Cardiac fibroblast (primary cell): ENCODE results near the gene PRPSAP2.
A peak's percentile ranks its signal among the peaks of the same experiment; 100 is the strongest.
"Not testable (repeated sequence)": the region's sequence is repeated elsewhere in the genome, so short reads cannot be mapped to it uniquely, and the experiment has no call there.

ENCODE experiments used
- DNase-seq, 2 donors: peaks; one replicate each; pipeline versions ENCODE4 v3.0.0 to v3.0.0-alpha.2; 2010; ENCODE audit warnings: low read depth in 2 of 2
- H3K4me3 ChIP-seq, 2 donors: replicated peaks in 1 of 2; 1 replicate in 1 of 2; 2 replicates in 1 of 2; pipeline ENCODE4 v1.5.1; 2011; ENCODE audit warnings: low read depth in 2 of 2, low read length in 2 of 2, mild to moderate bottlenecking in 2 of 2, moderate library complexity in 1 of 2
- TF ChIP-seq, protein P1 (sequence below): IDR thresholded peaks from one replicate; pipeline ENCODE4 v1.5.1; 2011; ENCODE audit warnings: low read depth, mild to moderate bottlenecking, low read length, inconsistent platforms

PRPSAP2 gene

GRCh38 chr17:18857864-18858566, at the start of gene PRPSAP2:
Gene PRPSAP2 (plus strand): TSS chr17:18858131. CDS start chr17:18865834, 7,703 bp downstream.
- peak; percentile 93 to 96 for DNase-seq
- TF ChIP-seq, protein P1, sequence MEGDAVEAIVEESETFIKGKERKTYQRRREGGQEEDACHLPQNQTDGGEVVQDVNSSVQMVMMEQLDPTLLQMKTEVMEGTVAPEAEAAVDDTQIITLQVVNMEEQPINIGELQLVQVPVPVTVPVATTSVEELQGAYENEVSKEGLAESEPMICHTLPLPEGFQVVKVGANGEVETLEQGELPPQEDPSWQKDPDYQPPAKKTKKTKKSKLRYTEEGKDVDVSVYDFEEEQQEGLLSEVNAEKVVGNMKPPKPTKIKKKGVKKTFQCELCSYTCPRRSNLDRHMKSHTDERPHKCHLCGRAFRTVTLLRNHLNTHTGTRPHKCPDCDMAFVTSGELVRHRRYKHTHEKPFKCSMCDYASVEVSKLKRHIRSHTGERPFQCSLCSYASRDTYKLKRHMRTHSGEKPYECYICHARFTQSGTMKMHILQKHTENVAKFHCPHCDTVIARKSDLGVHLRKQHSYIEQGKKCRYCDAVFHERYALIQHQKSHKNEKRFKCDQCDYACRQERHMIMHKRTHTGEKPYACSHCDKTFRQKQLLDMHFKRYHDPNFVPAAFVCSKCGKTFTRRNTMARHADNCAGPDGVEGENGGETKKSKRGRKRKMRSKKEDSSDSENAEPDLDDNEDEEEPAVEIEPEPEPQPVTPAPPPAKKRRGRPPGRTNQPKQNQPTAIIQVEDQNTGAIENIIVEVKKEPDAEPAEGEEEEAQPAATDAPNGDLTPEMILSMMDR = no peak
- peak within 1 kb of the TSS; percentile 67 to 77 for H3K4me3 ChIP-seq

GRCh38 chr17:18815924-18816323, 42.0 kb upstream of the PRPSAP2 start:
- not testable (repeated sequence) for DNase-seq, H3K4me3 ChIP-seq

DNA sequence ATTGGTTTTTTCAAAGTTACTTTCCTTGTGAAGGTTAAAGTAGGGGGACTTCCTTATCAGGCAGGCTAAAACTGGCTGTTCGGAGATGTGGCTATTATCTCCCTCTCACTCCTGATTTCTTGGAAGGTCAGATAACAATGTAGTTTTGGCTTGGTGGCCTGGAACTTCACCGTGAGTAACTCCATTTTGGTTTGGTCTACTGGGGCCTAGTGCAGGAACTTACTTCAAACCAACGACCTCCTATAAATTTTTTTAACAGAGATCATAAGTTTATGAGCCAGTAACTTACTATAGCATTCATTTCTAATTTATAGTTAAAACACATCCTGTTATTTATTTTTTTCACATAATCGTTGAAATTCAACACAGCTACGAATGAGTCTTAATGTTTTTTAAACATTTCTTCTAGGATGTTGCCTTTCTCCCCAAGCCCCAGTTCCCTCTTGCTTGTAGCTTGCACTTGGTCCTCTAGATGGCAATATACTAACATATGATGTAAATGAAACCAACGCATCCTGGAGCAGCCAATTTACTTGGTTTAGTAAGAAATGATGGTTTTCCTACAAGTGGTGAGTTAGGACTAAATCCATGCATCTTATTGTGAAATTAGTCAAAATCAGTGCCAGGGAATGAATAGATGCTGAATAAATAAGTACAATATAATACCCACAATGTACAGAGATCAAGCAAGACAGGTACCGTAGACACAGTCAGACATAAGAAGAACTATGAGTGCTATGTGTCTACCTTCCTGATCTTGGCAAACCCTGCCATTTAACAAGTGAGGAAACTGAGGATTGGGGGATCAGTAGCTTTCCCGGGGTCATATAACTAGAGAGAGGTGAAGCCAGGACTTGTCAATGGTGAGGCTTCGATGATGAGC, 41.2 kb upstream of the PRPSAP2 start:
- peak; percentile 85 to 89 for DNase-seq
- H3K4me3 ChIP-seq = not testable (repeated sequence)
- TF ChIP-seq, protein P1 = peak; percentile 49

DNA sequence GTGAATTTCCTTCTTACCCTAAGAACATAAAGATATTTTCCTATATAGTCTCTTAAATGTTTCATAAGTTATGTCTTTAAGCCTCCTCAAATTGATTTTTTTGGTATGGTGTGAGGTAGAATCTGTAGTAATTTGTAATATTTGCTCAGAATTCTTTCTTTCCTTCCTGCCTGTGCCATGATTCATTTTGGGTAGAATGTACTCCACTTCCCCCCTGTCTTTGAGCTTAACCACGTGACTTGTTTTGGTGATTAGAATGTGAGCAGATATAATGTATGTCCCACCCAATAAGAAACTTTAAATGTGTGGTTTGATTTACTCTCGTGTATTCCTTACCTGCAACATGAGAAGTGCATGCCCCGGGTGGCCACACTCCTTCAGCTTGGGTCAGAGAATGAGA, 36.5 kb upstream of the PRPSAP2 start:
- peak in 1 of 2 donors; percentile 22 for DNase-seq
- H3K4me3 ChIP-seq = not testable (repeated sequence)

- not testable (repeated sequence) for DNase-seq, H3K4me3 ChIP-seq
Measured at GRCh38 chr17:18827613-18828012, 30.3 kb upstream of the PRPSAP2 start.

DNA sequence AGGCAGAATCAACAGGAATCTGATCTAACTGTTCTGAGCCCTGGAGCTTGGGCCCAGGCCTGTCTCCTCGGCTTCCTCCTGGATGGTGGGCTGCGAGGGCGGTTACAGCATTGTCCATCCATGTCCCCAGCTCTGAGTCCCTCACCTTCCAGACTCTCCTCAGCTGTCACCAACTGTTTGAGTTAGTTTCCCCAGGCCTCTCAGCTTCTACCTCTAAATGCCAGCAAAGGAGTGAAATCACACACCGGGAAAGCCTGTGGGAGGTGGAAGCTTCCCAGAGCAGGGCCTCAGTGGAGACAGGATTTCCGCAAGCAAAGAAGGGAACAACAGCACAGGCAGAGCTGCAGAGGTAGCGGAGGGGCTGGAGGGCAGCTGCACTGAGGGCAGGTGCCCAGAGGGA, 9.4 kb upstream of the PRPSAP2 start:
- no peak for DNase-seq
- TF ChIP-seq, protein P1 = no peak
- H3K4me3 ChIP-seq = no peak overlapping the region

- TF ChIP-seq, protein P1 = no peak
- no peak for DNase-seq
- H3K4me3 ChIP-seq = no peak overlapping the region
Measured at GRCh38 chr17:18850679-18851078, 7.3 kb upstream of the PRPSAP2 start.

GRCh38 chr17:18851201-18851600, 6.7 kb upstream of the PRPSAP2 start:
- TF ChIP-seq, protein P1 = no peak
- H3K4me3 ChIP-seq = no peak overlapping the region
- no peak for DNase-seq
